ENCODE measurements around the gene TFB1M.
"Not testable (repeated sequence)": the region's sequence is repeated elsewhere in the genome, so short reads cannot be mapped to it uniquely, and the experiment has no call there.

The TFB1M gene

GRCh38 chr6:155329460-155330132, 15.3 kb upstream of the TFB1M start:
- no peak for DNase-seq

GRCh38 chr6:155328539-155329459, 14.5 kb upstream of the TFB1M start:
- no peak for DNase-seq

GRCh38 chr6:155328074-155328538, 13.8 kb upstream of the TFB1M start:
- DNase-seq = no peak

- DNase-seq = peak; percentile 64
Measured at GRCh38 chr6:155327326-155328073, 13.2 kb upstream of the TFB1M start.

GRCh38 chr6:155325700-155326516, 11.6 kb upstream of the TFB1M start:
- DNase-seq = no peak

- no peak for DNase-seq
Measured at GRCh38 chr6:155324993-155325392, 10.7 kb upstream of the TFB1M start.

GRCh38 chr6:155324172-155324571, 9.9 kb upstream of the TFB1M start:
- DNase-seq = no peak

GRCh38 chr6:155319902-155320301, 5.6 kb upstream of the TFB1M start:
- no peak for DNase-seq

GRCh38 chr6:155317186-155317585, 2.9 kb upstream of the TFB1M start:
- no peak for DNase-seq

- DNase-seq = no peak
Measured at GRCh38 chr6:155316419-155316818, 2.1 kb upstream of the TFB1M start.

- no peak for DNase-seq
Measured at GRCh38 chr6:155315516-155315871, 1.2 kb upstream of the TFB1M start.

- no peak for DNase-seq
Measured at GRCh38 chr6:155314773-155315515, 660 bp upstream of the TFB1M start.

GRCh38 chr6:155313602-155314091, 637 bp downstream of the TFB1M start:
- DNase-seq = no peak

GRCh38 chr6:155312950-155313349, 1.3 kb downstream of the TFB1M start:
- DNase-seq = not testable (repeated sequence)

- no peak for DNase-seq
Measured at GRCh38 chr6:155311583-155311982, 2.7 kb downstream of the TFB1M start.

GRCh38 chr6:155311086-155311485, 3.2 kb downstream of the TFB1M start:
- DNase-seq = no peak

GRCh38 chr6:155310596-155310995, 3.7 kb downstream of the TFB1M start:
- no peak for DNase-seq

- no peak for DNase-seq
Measured at GRCh38 chr6:155309150-155309549, 5.1 kb downstream of the TFB1M start.

GRCh38 chr6:155306958-155307357, 7.3 kb downstream of the TFB1M start:
- DNase-seq = no peak

GRCh38 chr6:155303361-155303870, 10.9 kb downstream of the TFB1M start:
- DNase-seq = no peak

- no peak for DNase-seq
Measured at GRCh38 chr6:155301867-155302266, 12.4 kb downstream of the TFB1M start.

Measured in activated T-cell treated with anti-CD3 and anti-CD28 coated beads, Interleukin-2, amount 50 U/mL, for 1 hour (primary cell).